Endothelial cell (in vitro differentiated cells): ENCODE measurements around the gene APBA3. TPM values are rescaled to one million over a fixed set of nuclear protein-coding genes. Genes with fewer than 3 reads are reported as not detected.

Source experiments
- DNase-seq: peaks from one replicate; pipeline ENCODE4 v3.0.0; 2021; ENCODE audit warnings: low spot score
- H3K27ac Mint-ChIP-seq: one replicate; pipeline ENCODE4 v1.8.0; 2021; ENCODE audit warnings: mixed read lengths, inconsistent platforms; ENCODE audit not compliant: unreplicated experiment
- H3K27me3 Mint-ChIP-seq: one replicate; pipeline ENCODE4 v1.8.0; 2021; ENCODE audit warnings: mild to moderate bottlenecking, moderate library complexity, mixed read lengths, inconsistent platforms; ENCODE audit not compliant: unreplicated experiment
- H3K36me3 Mint-ChIP-seq: one replicate; pipeline ENCODE4 v1.8.0; 2021; ENCODE audit warnings: mild to moderate bottlenecking, low read depth, mixed read lengths, inconsistent platforms; ENCODE audit not compliant: unreplicated experiment
- H3K4me1 Mint-ChIP-seq: one replicate; pipeline ENCODE4 v1.8.0; 2021; ENCODE audit warnings: mild to moderate bottlenecking, mixed read lengths, inconsistent platforms; ENCODE audit not compliant: unreplicated experiment
- H3K4me3 Mint-ChIP-seq: one replicate; pipeline ENCODE4 v1.8.0; 2021; ENCODE audit warnings: mild to moderate bottlenecking, mixed read lengths, inconsistent platforms; ENCODE audit not compliant: unreplicated experiment
- H3K9me3 Mint-ChIP-seq: one replicate; pipeline ENCODE4 v1.8.0; 2021; ENCODE audit warnings: mixed read lengths, inconsistent platforms; ENCODE audit not compliant: unreplicated experiment
- total RNA-seq: library from RNA; stranded (reverse); fragmentation: NEBNext Ultra II Directional; extraction: Animal tissue kit (Norgen Biotek cat#: 25700); gene quantifications from one replicate; pipeline ENCODE4 v1.2.1, GENCODE V29; 2021; ENCODE audit not compliant: unreplicated experiment
- TF ChIP-seq, protein P1 (sequence below): fragments of 200-600 bp; sonication (generic); IDR thresholded peaks from one replicate; pipeline ENCODE4 v1.5.0; 2021; ENCODE audit warnings: antibody characterized with exemption; ENCODE audit not compliant: unreplicated experiment

The APBA3 gene
- total RNA-seq, 1 donor from 2014 or later: 23.8 TPM

DNA sequence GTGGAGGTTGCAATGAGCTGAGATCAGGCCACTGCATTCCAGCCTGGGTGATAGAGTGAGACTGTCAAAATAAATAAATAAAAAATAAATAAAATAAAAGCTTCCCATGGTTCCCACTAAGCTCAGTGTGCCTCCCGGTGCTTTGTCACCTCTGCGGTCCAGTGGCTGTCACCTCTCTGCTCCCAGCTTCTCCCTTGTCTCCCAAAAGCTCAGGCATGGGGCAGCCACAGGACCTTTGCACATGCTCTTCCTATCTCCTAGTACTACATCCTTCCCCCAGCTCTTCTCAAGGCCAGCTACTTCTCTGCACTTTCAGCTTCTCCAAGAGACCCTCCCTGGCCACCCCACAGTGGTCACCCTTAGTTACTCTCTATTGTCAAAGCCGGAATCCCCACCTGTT lies 32.3 kb upstream of the APBA3 start:
- TF ChIP-seq, protein P1, sequence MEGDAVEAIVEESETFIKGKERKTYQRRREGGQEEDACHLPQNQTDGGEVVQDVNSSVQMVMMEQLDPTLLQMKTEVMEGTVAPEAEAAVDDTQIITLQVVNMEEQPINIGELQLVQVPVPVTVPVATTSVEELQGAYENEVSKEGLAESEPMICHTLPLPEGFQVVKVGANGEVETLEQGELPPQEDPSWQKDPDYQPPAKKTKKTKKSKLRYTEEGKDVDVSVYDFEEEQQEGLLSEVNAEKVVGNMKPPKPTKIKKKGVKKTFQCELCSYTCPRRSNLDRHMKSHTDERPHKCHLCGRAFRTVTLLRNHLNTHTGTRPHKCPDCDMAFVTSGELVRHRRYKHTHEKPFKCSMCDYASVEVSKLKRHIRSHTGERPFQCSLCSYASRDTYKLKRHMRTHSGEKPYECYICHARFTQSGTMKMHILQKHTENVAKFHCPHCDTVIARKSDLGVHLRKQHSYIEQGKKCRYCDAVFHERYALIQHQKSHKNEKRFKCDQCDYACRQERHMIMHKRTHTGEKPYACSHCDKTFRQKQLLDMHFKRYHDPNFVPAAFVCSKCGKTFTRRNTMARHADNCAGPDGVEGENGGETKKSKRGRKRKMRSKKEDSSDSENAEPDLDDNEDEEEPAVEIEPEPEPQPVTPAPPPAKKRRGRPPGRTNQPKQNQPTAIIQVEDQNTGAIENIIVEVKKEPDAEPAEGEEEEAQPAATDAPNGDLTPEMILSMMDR: no peak
- peaks cover 5% of the 10 kb centered on the region for H3K36me3 Mint-ChIP-seq
- no peaks in the 10 kb centered on the region for H3K4me1 Mint-ChIP-seq
- H3K4me3 Mint-ChIP-seq: no peak overlapping the region
- H3K9me3 Mint-ChIP-seq: peaks cover 6% of the 10 kb centered on the region
- H3K27ac Mint-ChIP-seq: no peak overlapping the region
- H3K27me3 Mint-ChIP-seq: peaks cover 6% of the 10 kb centered on the region
- no peak for DNase-seq

DNA sequence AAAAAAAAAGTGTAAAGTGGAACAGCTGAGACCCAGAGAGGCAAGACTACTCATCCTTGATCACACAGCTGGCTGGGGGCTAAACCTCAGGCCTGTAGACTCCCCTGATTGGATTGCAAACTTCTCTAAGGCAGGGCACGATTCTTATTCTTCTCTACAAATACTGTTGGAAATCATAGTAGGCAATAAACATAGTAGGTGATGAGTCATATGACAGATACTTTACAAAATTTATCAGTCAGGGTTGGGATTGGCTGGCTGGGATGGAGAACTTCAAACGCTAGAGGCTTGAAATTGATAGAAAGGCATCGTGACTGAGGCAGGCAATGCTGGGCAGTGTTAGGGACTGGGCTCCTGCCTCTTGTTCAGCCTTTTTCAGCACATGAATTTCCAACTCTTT lies 30.6 kb upstream of the APBA3 start:
- DNase-seq: no peak
- H3K36me3 Mint-ChIP-seq: peaks cover 5% of the 10 kb centered on the region
- no peak overlapping the region for H3K27ac Mint-ChIP-seq
- peaks cover 6% of the 10 kb centered on the region for H3K27me3 Mint-ChIP-seq
- no peak overlapping the region for H3K4me3 Mint-ChIP-seq
- TF ChIP-seq, protein P1: no peak
- H3K4me1 Mint-ChIP-seq: no peaks in the 10 kb centered on the region
- peaks cover 6% of the 10 kb centered on the region for H3K9me3 Mint-ChIP-seq

DNA sequence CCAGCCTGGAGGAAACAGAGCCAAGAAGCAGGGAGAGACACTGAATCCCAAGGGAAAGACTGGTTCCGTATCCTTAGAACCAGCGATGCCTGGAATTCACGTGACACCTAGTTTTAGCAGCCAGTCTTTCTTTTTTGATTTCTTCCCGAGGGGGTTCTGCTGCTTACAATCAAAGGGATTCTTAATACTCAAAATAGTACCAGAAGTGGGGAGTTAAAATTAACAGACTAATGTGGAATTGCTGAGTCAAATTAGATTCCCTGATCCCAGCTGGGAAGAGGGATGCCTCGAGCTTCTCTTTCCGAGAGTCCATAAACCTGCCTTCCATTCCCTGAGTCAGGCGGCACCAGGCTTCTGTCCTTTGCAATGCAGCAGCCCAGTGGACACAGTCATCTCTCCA lies 29.4 kb upstream of the APBA3 start:
- Mint-ChIP-seq H3K36me3 (no peaks in the 10 kb centered on the region), H3K4me3 (no peak overlapping the region), H3K9me3 (no peaks in the 10 kb centered on the region), H3K27ac (no peak overlapping the region), H3K27me3 (peaks cover 6% of the 10 kb centered on the region), H3K4me1 (no peaks in the 10 kb centered on the region)
- DNase-seq: no peak
- TF ChIP-seq, protein P1: no peak

DNA sequence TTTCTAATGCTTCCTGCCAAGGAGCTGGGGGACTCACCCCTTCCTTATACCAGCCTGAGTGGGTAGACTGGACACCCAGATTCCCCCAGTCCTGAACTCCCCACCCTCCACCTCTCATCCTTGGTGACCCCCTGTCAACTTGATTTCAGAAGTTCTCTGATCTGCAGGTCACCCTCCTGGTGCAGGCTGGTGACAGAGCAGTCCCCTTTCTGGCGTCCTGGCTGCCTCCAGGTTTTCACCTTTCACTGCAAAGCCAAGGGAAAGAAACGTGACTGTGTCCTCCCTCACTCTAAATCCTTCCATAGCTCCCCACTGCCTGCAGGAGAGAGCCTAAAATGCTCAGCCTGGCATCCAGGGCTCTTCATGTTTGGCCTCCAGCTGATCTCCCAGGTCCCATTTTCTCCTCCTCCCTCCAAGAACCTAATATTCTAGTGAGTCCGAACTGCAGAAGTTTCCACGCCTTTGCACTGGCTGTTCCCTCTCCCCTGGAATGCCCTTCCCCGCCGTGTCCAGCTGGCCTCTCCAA lies 28.8 kb upstream of the APBA3 start:
- H3K27me3 Mint-ChIP-seq: peaks cover 6% of the 10 kb centered on the region
- no peak overlapping the region for H3K4me3 Mint-ChIP-seq
- H3K4me1 Mint-ChIP-seq: no peaks in the 10 kb centered on the region
- DNase-seq: no peak
- H3K27ac Mint-ChIP-seq: no peak overlapping the region
- TF ChIP-seq, protein P1: no peak
- H3K9me3 Mint-ChIP-seq: no peaks in the 10 kb centered on the region
- no peaks in the 10 kb centered on the region for H3K36me3 Mint-ChIP-seq

DNA sequence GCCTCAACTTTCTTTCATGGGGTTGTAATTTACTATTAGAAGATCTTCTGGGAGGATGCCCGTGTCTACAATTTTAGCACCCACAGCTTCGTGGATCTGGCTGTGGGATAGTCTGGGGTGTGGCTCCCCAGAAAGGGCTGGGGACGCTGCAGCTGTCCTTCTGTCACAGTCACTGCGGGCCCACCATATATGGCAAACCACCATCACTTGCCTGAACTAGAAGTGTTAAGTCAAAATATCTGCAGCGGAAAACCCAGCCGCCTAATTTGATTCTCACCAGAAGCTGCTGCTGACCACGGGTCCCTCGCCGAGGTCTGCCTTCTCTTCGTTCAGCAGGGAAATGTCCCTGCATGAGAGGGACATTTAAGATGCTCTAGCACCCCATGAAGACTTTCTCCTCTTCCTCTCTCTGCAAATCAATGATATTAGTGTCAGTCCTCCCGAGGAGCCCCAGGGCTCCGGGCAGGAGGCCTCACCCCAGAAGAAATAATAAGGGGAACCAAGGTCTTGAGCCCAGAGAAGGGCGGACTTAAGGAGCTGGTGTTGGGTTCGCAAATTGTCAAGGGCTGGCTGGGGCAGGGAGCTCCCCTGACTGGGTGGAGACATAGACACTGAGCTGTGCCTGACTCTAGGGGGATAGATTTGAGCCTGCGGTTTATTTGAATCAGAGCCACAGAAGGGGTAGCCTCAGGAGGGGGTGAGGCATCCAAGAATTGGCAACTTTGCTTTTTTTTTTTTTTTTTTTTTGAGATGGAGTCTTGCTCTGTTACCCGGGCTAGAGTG lies 27.7 kb upstream of the APBA3 start:
- peaks cover 9% of the 10 kb centered on the region for H3K27me3 Mint-ChIP-seq
- TF ChIP-seq, protein P1: no peak
- DNase-seq: no peak
- H3K9me3 Mint-ChIP-seq: no peaks in the 10 kb centered on the region
- no peak overlapping the region for H3K27ac Mint-ChIP-seq
- H3K4me1 Mint-ChIP-seq: peaks cover 3% of the 10 kb centered on the region
- no peaks in the 10 kb centered on the region for H3K36me3 Mint-ChIP-seq
- H3K4me3 Mint-ChIP-seq: no peak overlapping the region
